H1 (cell line): Measurements from ENCODE around the gene GCSH. TPM values are rescaled to one million over a fixed set of nuclear protein-coding genes. Genes with fewer than 3 reads are reported as not detected.
A peak's percentile ranks its signal among the peaks of the same experiment; 100 is the strongest.

Experiments used
- CTCF ChIA-PET: fragments of 300-600 bp; sonication (Branson Sonifier 250); formaldehyde crosslinking; loops from one replicate; lab custom pipeline; 2021; ENCODE audit not compliant: partially characterized antibody; lab: Charles Lee
- POLR2A ChIA-PET: fragments of 300-600 bp; sonication (Branson Sonifier 250); formaldehyde crosslinking; loops from one replicate; lab custom pipeline; 2021; ENCODE audit warnings: inconsistent platforms; ENCODE audit not compliant: partially characterized antibody; lab: Charles Lee
- DNase-seq, 2 experiments: peaks; one replicate each; pipeline versions ENCODE4 v3.0.0 to v3.0.0-alpha.2; 2010 to 2022; ENCODE audit warnings: low spot score in 2 of 2, low read depth in 1 of 2, mixed read lengths in 1 of 2
- FAIRE-seq: peaks from 2 replicates; lab custom pipeline; 2011; peaks lifted over from hg19 to GRCh38; lab: Jason Lieb, UNC
- H2AFZ ChIP-seq: 2 replicates; pipeline ENCODE4 v1.8.1; 2012; ENCODE audit warnings: low read length, inconsistent platforms
- H2AK5ac ChIP-seq: 2 replicates; pipeline ENCODE4 v1.6.1; 2013; ENCODE audit warnings: low read depth, low read length
- H2BK120ac ChIP-seq: replicated peaks from 2 replicates; pipeline ENCODE3; 2013; ENCODE audit warnings: low read depth, low read length, inconsistent platforms
- H2BK12ac ChIP-seq: 2 replicates; pipeline ENCODE4 v1.6.1; 2013; ENCODE audit warnings: low read depth, low read length
- H2BK15ac ChIP-seq: 2 replicates; pipeline ENCODE4 v1.6.1; 2013; ENCODE audit warnings: low read length
- H2BK20ac ChIP-seq: 2 replicates; pipeline ENCODE4 v1.6.1; 2013; ENCODE audit warnings: low read length
- H2BK5ac ChIP-seq: 2 replicates; pipeline ENCODE4 v1.6.1; 2013; ENCODE audit warnings: low read depth, low read length
- H3K14ac ChIP-seq: 2 replicates; pipeline ENCODE4 v1.6.1; 2013; ENCODE audit warnings: inconsistent platforms; ENCODE audit not compliant: insufficient read length
- H3K18ac ChIP-seq: 2 replicates; pipeline ENCODE4 v1.6.1; 2013; ENCODE audit warnings: low read length; ENCODE audit errors: extremely low read depth
- H3K23ac ChIP-seq: 2 replicates; pipeline ENCODE4 v1.6.1; 2013; ENCODE audit warnings: inconsistent platforms; ENCODE audit not compliant: insufficient read length
- H3K23me2 ChIP-seq: 2 replicates; pipeline ENCODE4 v1.6.1; 2013; ENCODE audit warnings: low read depth, low read length
- H3K27ac ChIP-seq: 2 replicates; pipeline ENCODE4 v1.6.1; 2011; ENCODE audit warnings: low read depth, low read length, inconsistent platforms
- H3K27me3 ChIP-seq, 4 experiments: replicated peaks in 1 of 4; 1 replicate in 1 of 4; 2 replicates in 3 of 4; pipeline versions ENCODE4 v1.6.1 to v1.8.1; 2011 to 2013; ENCODE audit warnings: low read length in 3 of 4, mild to moderate bottlenecking in 3 of 4, inconsistent platforms in 2 of 4, mixed read lengths in 2 of 4, moderate library complexity in 1 of 4; ENCODE audit not compliant: control insufficient read depth in 3 of 4, insufficient read depth in 3 of 4; ENCODE audit errors: extremely low read depth in 1 of 4
- H3K36me3 ChIP-seq, 4 experiments: 2 replicates each; pipeline versions ENCODE4 v1.6.1 to v1.8.1; 2011 to 2013; ENCODE audit warnings: mild to moderate bottlenecking in 4 of 4, low read length in 3 of 4, moderate library complexity in 2 of 4, control low read depth in 1 of 4, inconsistent platforms in 1 of 4; ENCODE audit not compliant: insufficient read depth in 4 of 4, control insufficient read depth in 2 of 4
- H3K4ac ChIP-seq: replicated peaks from 2 replicates; pipeline ENCODE3; 2013; ENCODE audit warnings: low read length, low read depth, mixed read lengths, inconsistent platforms; ENCODE audit not compliant: insufficient read length
- H3K4me1 ChIP-seq, 4 experiments: replicated peaks in 1 of 4; 1 replicate in 1 of 4; 2 replicates in 3 of 4; pipeline versions ENCODE4 v1.6.1 to v1.8.1; 2011 to 2013; ENCODE audit warnings: low read length in 3 of 4, inconsistent platforms in 2 of 4, mixed read lengths in 1 of 4; ENCODE audit not compliant: insufficient read depth in 4 of 4, control insufficient read depth in 3 of 4
- H3K4me2 ChIP-seq, 2 experiments: 2 replicates each; pipeline versions ENCODE4 v1.6.1 to v1.8.1; 2011 to 2013; ENCODE audit warnings: low read depth in 2 of 2, low read length in 2 of 2, control low read depth in 1 of 2, inconsistent platforms in 1 of 2, mild to moderate bottlenecking in 1 of 2; ENCODE audit not compliant: insufficient read depth in 1 of 2
- H3K4me3 ChIP-seq, 4 experiments: fragments of 200-600, 300-600 bp in 1 of 4; sonication (generic), shearing (Covaris generic), sonication (Bioruptor Twin) in 1 of 4; 2 replicates each; pipeline versions ENCODE4 v1.5.1 to v1.8.1; 2011 to 2016; ENCODE audit warnings: low read length in 4 of 4, low read depth in 3 of 4, control low read depth in 2 of 4, inconsistent platforms in 2 of 4, mild to moderate bottlenecking in 2 of 4, mixed read lengths in 1 of 4, moderate library complexity in 1 of 4; ENCODE audit not compliant: insufficient read depth in 2 of 4; ENCODE audit errors: extremely low read depth in 1 of 4
- H3K56ac ChIP-seq: replicated peaks from 2 replicates; pipeline ENCODE3; 2013; ENCODE audit warnings: low read depth, mild to moderate bottlenecking, mixed read lengths, low read length, inconsistent platforms; ENCODE audit not compliant: insufficient read length
- H3K79me1 ChIP-seq: 2 replicates; pipeline ENCODE4 v1.6.1; 2013; ENCODE audit warnings: low read depth, low read length, control low read depth
- H3K79me2 ChIP-seq, 2 experiments: 2 replicates each; pipeline versions ENCODE4 v1.6.1 to v1.8.1; 2012 to 2013; ENCODE audit warnings: low read length in 2 of 2, mild to moderate bottlenecking in 2 of 2, inconsistent platforms in 1 of 2; ENCODE audit not compliant: insufficient read depth in 2 of 2, control insufficient read depth in 1 of 2
- H3K9ac ChIP-seq, 4 experiments: replicated peaks in 1 of 4; 1 replicate in 1 of 4; 2 replicates in 3 of 4; pipeline versions ENCODE4 v1.6.1 to v1.8.1; 2011 to 2013; ENCODE audit warnings: low read depth in 3 of 4, low read length in 3 of 4, control low read depth in 2 of 4, mild to moderate bottlenecking in 2 of 4, moderate library complexity in 2 of 4, inconsistent platforms in 1 of 4; ENCODE audit errors: extremely low read depth in 1 of 4
- H3K9me3 ChIP-seq, 2 experiments: 2 replicates each; pipeline versions ENCODE4 v1.6.1 to v1.8.1; 2012 to 2013; ENCODE audit warnings: mild to moderate bottlenecking in 2 of 2, moderate library complexity in 2 of 2, control low read depth in 1 of 2, inconsistent platforms in 1 of 2, low read depth in 1 of 2, low read length in 1 of 2, mixed read lengths in 1 of 2; ENCODE audit not compliant: insufficient read depth in 2 of 2
- H4K20me1 ChIP-seq, 2 experiments: replicated peaks in 1 of 2; 2 replicates each; pipeline versions ENCODE3 to v1.8.1; 2011 to 2013; ENCODE audit warnings: inconsistent platforms in 2 of 2, low read length in 2 of 2, mild to moderate bottlenecking in 1 of 2; ENCODE audit not compliant: insufficient read depth in 2 of 2, control insufficient read depth in 1 of 2
- H4K5ac ChIP-seq: 2 replicates; pipeline ENCODE4 v1.6.1; 2013; ENCODE audit warnings: low read length, low read depth, mixed read lengths, inconsistent platforms; ENCODE audit not compliant: insufficient read length
- H4K8ac ChIP-seq: 2 replicates; pipeline ENCODE4 v1.8.0; 2013; ENCODE audit warnings: mild to moderate bottlenecking, moderate library complexity, low read length, inconsistent platforms; ENCODE audit not compliant: insufficient read depth; ENCODE audit errors: extremely low read depth
- H4K91ac ChIP-seq: replicated peaks from 2 replicates; pipeline ENCODE3; 2013; ENCODE audit warnings: low read length, mixed read lengths, inconsistent platforms; ENCODE audit not compliant: insufficient read length
- BRCA1 ChIP-seq: IDR thresholded peaks from 2 replicates; pipeline ENCODE4 v1.6.1; 2012; ENCODE audit warnings: low read depth, low read length, improper control_type of control experiment
- CTCF ChIP-seq, 3 experiments: IDR thresholded peaks; 1 replicate in 2 of 3; 2 replicates in 1 of 3; pipeline versions ENCODE4 v1.5.1 to v1.6.1; 2011; ENCODE audit warnings: low read length in 3 of 3, mild to moderate bottlenecking in 3 of 3, inconsistent platforms in 2 of 3, low read depth in 1 of 3, moderate library complexity in 1 of 3; ENCODE audit not compliant: insufficient read depth in 1 of 3; ENCODE audit errors: control extremely low read depth in 1 of 3
- EZH2 ChIP-seq: fragments of 200-600 bp; sonication (generic); IDR thresholded peaks from 2 replicates; pipeline ENCODE4 v1.7.1; 2012; ENCODE audit warnings: low read depth, mild to moderate bottlenecking, moderate library complexity, low read length, inconsistent platforms; ENCODE audit not compliant: severe bottlenecking
- PHF8 ChIP-seq: fragments of 200-600 bp; sonication (generic); conservative IDR thresholded peaks from 2 replicates; pipeline ENCODE4 v1.7.1; 2012; ENCODE audit warnings: low read depth, mild to moderate bottlenecking, inconsistent platforms, low read length, moderate library complexity
- POLR2AphosphoS5 ChIP-seq: IDR thresholded peaks from 2 replicates; pipeline ENCODE4 v1.6.1; 2011; ENCODE audit warnings: low read depth, low read length
- SP1 ChIP-seq: IDR thresholded peaks from 2 replicates; pipeline ENCODE4 v1.6.1; 2011; ENCODE audit warnings: low read depth, low read length
- TAF7 ChIP-seq: optimal IDR thresholded peaks from 2 replicates; pipeline ENCODE3; 2011; ENCODE audit warnings: low read depth, mild to moderate bottlenecking, inconsistent platforms, low read length, moderate library complexity, borderline replicate concordance
- TBP ChIP-seq: IDR thresholded peaks from 2 replicates; pipeline ENCODE4 v1.6.1; 2011; ENCODE audit warnings: low read depth, low read length, improper control_type of control experiment
- WGBS, 2 experiments: shearing (Covaris generic) in 1 of 2; methylation state at CpG; one replicate each; pipeline versions ENCODE4 v1.1.6 to v1.1.7; 2013 to 2015; ENCODE audit warnings: low lambda C conversion rate in 2 of 2, mixed read lengths in 2 of 2, inconsistent platforms in 1 of 2, low coverage in 1 of 2, missing lambda C conversion rate in 1 of 2; ENCODE audit not compliant: insufficient replicate concordance in 2 of 2, insufficient coverage in 1 of 2, insufficient read length in 1 of 2; ENCODE audit errors: extremely low coverage in 1 of 2, missing lambda C conversion rate in 1 of 2; 5-methylcytosine and 5-hydroxymethylcytosine counted together
- polyA plus RNA-seq, 7 experiments: library from polyadenylated mRNA; depleted of rRNA in 3 of 7; stranded (reverse) in 5 of 7; unstranded in 2 of 7; fragments of >200 nt in 5 of 7; fragments of 200-250 nt in 2 of 7; gene quantifications; 1 replicate in 5 of 7; 2 replicates in 1 of 7; 4 replicates in 1 of 7; pipeline versions ENCODE4 v1.2.1 to v1.2.3, GENCODE V29; 2011 to 2013; ENCODE audit warnings: missing spikeins in 2 of 7, mixed read lengths in 2 of 7
- total RNA-seq: library from RNA; stranded (reverse); fragmentation: NEBNext Ultra II Directional; extraction: Animal tissue kit (Norgen Biotek cat#: 25700); gene quantifications from 2 replicates; pipeline ENCODE4 v1.2.1, GENCODE V29; 2021
- TF ChIP-seq, protein P1 (sequence below): IDR thresholded peaks from 2 replicates; pipeline ENCODE4 v1.6.1; 2012; ENCODE audit warnings: inconsistent platforms

The GCSH gene
- total and polyA plus RNA-seq, 2 of the 8 experiments (the other 6 are each of a cell fraction or from before 2014, with no cell fraction given) = 28.2 to 108 TPM

GRCh38 chr16:81076566-81077075 lies 19.6 kb downstream of the GCSH start:
- ChIA-PET CTCF (interaction anchor here (1.0 to 1.9 kb wide), 7 partner anchors 12 to 43 kb away, joined by 3 to 6 read pairs (median 4); partner anchors contain the start of gene ATMIN), POLR2A (interaction anchor here (0.6 to 4.1 kb wide), 17 partner anchors 8 to 238 kb away, joined by 3 to 35 read pairs (median 3); partner anchors contain the start of genes ATMIN, CENPN, CMC2 and GAN)
- DNase-seq = peak in 1 of 2 experiments; percentile 96
- Histone ChIP-seq H3K4ac (no peak overlapping the region), H3K4me1 (peaks cover 0 to 2% (median 0%) of the 10 kb centered on the region in 4 experiments; a peak in 3 of 7 replicates), H4K91ac (no peak overlapping the region), H3K79me2 (no peaks in the 10 kb centered on the region), H3K36me3 (peaks cover 0 to 1% (median 0%) of the 10 kb centered on the region in 4 experiments; a peak in 1 of 8 replicates), H3K23ac (no peak overlapping the region), H3K27me3 (no peaks in the 10 kb centered on the region), H2BK5ac (no peak overlapping the region; the same call in 1 of the 2 replicates), H3K79me1 (no peaks in the 10 kb centered on the region), H3K9me3 (no peaks in the 10 kb centered on the region), H4K5ac (no peak overlapping the region), H3K4me3 (peak overlapping the region; percentile 64 to 90 (median 80)), H2AFZ (peak overlapping the region; percentile 78), H3K9ac (peak overlapping the region in 3 of 4 experiments; percentile 67 to 90 (median 69); a peak in 5 of 7 replicates), H3K27ac (peak overlapping the region; percentile 41; the same call in 1 of the 2 replicates), H2AK5ac (no peak overlapping the region), H2BK20ac (no peak overlapping the region), H3K23me2 (peaks cover 6% of the 10 kb centered on the region; the same call in 1 of the 2 replicates), H3K4me2 (peak overlapping the region; percentile 77 to 84), H4K20me1 (no peaks in the 10 kb centered on the region), H2BK12ac (no peak overlapping the region), H3K56ac (no peak overlapping the region), H4K8ac (no peak overlapping the region), H3K18ac (peak overlapping the region; percentile 54), H2BK15ac (no peak overlapping the region), H3K14ac (no peak overlapping the region), H2BK120ac (no peak overlapping the region)
- WGBS, 2 experiments = 1% methylated on average over 17 of the region's 27 CpGs; no CpG with 5 or more reads in 1 of the 2 experiments
- FAIRE-seq = peak; percentile 42
- TF ChIP-seq CTCF (IDR thresholded peaks at IDR 0.05; ENCODE audit: control extremely low read depth in 1 of 3, insufficient read depth in 1 of 3, low read depth in 1 of 3, low read length in 3 of 3) (no peak), TAF7 (peak; percentile 41), PHF8 (peak; percentile 16), BRCA1 (no peak), EZH2 (no peak), POLR2AphosphoS5 (peak; percentile 42; the same call in 1 of the 2 replicates), TBP (no peak; the same call in 1 of the 2 replicates), SP1 (0 out of 2 replicates have a peak, but pooled peaks have one; percentile 33)
- TF ChIP-seq, protein P1, sequence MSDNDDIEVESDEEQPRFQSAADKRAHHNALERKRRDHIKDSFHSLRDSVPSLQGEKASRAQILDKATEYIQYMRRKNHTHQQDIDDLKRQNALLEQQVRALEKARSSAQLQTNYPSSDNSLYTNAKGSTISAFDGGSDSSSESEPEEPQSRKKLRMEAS = peak; percentile 82
